Endometrial microvascular endothelial cells (primary cell): ENCODE results near the gene GAGE12H. TPM values are rescaled to one million over a fixed set of nuclear protein-coding genes. Genes with fewer than 3 reads are reported as not detected.
"Not testable (repeated sequence)": the region's sequence is repeated elsewhere in the genome, so short reads cannot be mapped to it uniquely, and the experiment has no call there.

Experiments used
- in situ Hi-C: cut with HindIII; loops from 2 replicates; pipeline ENCODE4 v1.10.0; 2017; ENCODE audit warnings: low sequenced_read_pairs, low pct_unique_long_range_greater_than_20kb; ENCODE audit errors: inconsistent ontology term
- total RNA-seq: library from RNA; depleted of rRNA; stranded (reverse); fragments of >200 nt; gene quantifications from one replicate; pipeline ENCODE4 v1.2.3, GENCODE V29; 2015; ENCODE audit errors: inconsistent ontology term

The GAGE12H gene, protein sequence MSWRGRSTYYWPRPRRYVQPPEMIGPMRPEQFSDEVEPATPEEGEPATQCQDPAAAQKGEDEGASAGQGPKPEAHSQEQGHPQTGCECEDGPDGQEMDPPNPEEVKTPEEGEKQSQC
- total RNA-seq: not detected

DNA sequence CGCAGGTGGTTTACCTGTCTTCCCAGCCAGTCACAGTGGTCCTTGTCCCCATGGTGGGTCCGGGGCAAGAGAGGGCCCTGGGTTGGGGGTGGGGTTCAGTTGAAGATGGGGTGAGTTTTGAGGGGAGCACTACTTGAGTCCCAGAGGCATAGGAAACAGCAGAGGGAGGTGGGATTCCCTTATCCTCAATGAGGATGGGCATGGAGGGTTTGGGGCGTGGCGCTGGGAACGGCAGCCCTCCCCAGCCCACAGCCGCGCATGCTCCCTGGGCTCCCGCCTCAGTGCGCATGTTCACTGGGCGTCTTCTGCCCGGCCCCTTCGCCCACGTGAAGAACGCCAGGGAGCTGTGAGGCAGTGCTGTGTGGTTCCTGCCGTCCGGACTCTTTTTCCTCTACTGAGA is at the start of gene GAGE12H:
Gene GAGE12H (plus strand): TSS at position 301 of the 400 bp plus-strand sequence. CDS start 1,155 bp downstream, outside the sequence.
- in situ Hi-C loops: not testable (repeated sequence)

DNA sequence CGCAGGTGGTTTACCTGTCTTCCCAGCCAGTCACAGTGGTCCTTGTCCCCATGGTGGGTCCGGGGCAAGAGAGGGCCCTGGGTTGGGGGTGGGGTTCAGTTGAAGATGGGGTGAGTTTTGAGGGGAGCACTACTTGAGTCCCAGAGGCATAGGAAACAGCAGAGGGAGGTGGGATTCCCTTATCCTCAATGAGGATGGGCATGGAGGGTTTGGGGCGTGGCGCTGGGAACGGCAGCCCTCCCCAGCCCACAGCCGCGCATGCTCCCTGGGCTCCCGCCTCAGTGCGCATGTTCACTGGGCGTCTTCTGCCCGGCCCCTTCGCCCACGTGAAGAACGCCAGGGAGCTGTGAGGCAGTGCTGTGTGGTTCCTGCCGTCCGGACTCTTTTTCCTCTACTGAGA is 47.9 kb upstream of the GAGE12H start, which contains the start of gene GAGE12C:
Gene GAGE12C (plus strand): TSS at position 301 of the 400 bp plus-strand sequence. CDS start 1,155 bp downstream, outside the sequence.
- in situ Hi-C loops: not testable (repeated sequence)

DNA sequence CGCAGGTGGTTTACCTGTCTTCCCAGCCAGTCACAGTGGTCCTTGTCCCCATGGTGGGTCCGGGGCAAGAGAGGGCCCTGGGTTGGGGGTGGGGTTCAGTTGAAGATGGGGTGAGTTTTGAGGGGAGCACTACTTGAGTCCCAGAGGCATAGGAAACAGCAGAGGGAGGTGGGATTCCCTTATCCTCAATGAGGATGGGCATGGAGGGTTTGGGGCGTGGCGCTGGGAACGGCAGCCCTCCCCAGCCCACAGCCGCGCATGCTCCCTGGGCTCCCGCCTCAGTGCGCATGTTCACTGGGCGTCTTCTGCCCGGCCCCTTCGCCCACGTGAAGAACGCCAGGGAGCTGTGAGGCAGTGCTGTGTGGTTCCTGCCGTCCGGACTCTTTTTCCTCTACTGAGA is 38.3 kb upstream of the GAGE12H start, which contains the start of gene GAGE12D:
Gene GAGE12D (plus strand): TSS at position 301 of the 400 bp plus-strand sequence. CDS start 1,155 bp downstream, outside the sequence.
- in situ Hi-C loops: not testable (repeated sequence)

DNA sequence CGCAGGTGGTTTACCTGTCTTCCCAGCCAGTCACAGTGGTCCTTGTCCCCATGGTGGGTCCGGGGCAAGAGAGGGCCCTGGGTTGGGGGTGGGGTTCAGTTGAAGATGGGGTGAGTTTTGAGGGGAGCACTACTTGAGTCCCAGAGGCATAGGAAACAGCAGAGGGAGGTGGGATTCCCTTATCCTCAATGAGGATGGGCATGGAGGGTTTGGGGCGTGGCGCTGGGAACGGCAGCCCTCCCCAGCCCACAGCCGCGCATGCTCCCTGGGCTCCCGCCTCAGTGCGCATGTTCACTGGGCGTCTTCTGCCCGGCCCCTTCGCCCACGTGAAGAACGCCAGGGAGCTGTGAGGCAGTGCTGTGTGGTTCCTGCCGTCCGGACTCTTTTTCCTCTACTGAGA is 28.8 kb upstream of the GAGE12H start, which contains the start of gene GAGE12E:
Gene GAGE12E (plus strand): TSS at position 301 of the 400 bp plus-strand sequence. CDS start 1,155 bp downstream, outside the sequence.
- in situ Hi-C loops: not testable (repeated sequence)

DNA sequence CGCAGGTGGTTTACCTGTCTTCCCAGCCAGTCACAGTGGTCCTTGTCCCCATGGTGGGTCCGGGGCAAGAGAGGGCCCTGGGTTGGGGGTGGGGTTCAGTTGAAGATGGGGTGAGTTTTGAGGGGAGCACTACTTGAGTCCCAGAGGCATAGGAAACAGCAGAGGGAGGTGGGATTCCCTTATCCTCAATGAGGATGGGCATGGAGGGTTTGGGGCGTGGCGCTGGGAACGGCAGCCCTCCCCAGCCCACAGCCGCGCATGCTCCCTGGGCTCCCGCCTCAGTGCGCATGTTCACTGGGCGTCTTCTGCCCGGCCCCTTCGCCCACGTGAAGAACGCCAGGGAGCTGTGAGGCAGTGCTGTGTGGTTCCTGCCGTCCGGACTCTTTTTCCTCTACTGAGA is 19.2 kb upstream of the GAGE12H start, which contains the start of gene GAGE12F:
Gene GAGE12F (plus strand): TSS at position 301 of the 400 bp plus-strand sequence. CDS start 1,155 bp downstream, outside the sequence.
- in situ Hi-C loops: not testable (repeated sequence)

DNA sequence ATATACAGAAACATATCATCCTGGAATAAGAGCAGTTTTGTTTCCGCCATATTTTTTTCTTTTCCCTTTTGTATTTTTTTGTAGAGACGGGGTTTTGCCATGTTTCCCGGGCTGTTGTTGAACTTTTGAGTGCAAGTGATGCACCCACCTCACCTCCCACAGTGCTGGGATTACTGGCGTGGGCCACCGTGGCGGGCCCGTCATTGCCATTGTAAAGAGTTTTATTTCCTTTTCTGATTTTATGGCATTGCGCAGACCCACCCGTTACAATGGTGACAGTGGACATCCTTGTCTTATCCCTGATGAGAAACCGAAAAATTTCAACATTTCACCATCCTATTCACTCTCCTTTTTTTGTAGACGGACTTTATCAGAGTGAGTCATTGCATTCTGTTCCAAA is 11.0 kb upstream of the GAGE12H start:
- in situ Hi-C loops: not testable (repeated sequence)

DNA sequence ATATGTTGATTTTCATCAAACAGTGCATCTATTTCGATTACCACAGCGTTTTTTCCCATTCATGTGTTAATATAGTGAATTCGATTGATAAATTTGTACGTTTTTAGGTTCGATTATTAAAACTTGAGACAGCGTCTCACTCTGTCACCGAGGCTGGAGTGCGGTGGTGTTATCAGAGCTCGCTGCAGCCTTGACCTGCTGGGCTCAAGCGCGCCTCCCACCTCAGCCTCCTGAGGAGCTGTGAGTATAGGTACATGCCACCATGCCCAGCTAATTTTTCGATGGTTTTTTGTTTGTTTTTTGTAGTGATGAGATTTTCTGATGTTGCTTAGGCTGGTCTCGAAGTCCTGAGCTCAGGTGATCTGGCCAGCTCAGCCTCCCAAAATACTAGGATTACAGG is 10.6 kb upstream of the GAGE12H start:
- in situ Hi-C loops: not testable (repeated sequence)

DNA sequence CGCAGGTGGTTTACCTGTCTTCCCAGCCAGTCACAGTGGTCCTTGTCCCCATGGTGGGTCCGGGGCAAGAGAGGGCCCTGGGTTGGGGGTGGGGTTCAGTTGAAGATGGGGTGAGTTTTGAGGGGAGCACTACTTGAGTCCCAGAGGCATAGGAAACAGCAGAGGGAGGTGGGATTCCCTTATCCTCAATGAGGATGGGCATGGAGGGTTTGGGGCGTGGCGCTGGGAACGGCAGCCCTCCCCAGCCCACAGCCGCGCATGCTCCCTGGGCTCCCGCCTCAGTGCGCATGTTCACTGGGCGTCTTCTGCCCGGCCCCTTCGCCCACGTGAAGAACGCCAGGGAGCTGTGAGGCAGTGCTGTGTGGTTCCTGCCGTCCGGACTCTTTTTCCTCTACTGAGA is 9.6 kb upstream of the GAGE12H start, which contains the start of gene GAGE12G:
Gene GAGE12G (plus strand): TSS at position 301 of the 400 bp plus-strand sequence. CDS start 1,155 bp downstream, outside the sequence.
- in situ Hi-C loops: not testable (repeated sequence)

DNA sequence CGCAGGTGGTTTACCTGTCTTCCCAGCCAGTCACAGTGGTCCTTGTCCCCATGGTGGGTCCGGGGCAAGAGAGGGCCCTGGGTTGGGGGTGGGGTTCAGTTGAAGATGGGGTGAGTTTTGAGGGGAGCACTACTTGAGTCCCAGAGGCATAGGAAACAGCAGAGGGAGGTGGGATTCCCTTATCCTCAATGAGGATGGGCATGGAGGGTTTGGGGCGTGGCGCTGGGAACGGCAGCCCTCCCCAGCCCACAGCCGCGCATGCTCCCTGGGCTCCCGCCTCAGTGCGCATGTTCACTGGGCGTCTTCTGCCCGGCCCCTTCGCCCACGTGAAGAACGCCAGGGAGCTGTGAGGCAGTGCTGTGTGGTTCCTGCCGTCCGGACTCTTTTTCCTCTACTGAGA is 9.4 kb downstream of the GAGE12H start, which contains the start of gene GAGE2A:
Gene GAGE2A (plus strand): TSS at position 301 of the 400 bp plus-strand sequence. CDS start 1,155 bp downstream, outside the sequence.
- in situ Hi-C loops: not testable (repeated sequence)

DNA sequence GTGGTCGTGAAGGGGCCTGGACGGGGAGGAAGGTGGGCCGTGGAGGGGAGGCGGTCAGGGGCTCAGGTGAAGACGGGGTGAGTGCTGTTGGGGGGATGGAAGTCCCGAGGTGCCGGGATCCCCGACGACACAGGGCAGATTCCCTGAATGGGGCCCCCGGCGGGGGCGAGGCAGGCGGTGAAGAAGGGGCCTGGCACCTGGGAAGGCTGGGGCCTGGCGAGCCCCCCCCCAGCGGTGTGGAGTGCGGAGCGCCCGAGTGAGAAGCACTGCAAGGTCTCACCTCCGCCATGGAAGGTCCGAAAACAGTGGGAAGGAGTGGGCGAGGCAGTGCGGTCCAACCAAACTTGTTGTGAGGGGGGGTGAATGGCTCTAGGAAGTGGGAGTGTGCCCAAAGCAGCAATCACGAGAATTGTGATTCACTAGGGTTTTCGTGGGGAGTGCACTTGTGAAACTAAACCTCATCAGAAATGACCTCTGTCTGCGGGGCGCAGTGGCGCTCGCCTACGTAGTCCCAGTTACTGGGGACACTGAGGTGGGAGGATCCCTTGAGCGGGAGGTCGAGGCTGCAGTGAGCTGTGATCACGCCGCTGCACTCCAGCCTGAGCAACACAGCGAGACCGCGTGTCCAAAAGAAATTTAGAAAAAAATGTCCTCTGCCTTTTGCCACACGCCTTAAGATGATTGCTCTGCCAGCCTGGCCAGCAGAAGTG is 10.2 kb downstream of the GAGE12H start:
- in situ Hi-C loops: not testable (repeated sequence)

DNA sequence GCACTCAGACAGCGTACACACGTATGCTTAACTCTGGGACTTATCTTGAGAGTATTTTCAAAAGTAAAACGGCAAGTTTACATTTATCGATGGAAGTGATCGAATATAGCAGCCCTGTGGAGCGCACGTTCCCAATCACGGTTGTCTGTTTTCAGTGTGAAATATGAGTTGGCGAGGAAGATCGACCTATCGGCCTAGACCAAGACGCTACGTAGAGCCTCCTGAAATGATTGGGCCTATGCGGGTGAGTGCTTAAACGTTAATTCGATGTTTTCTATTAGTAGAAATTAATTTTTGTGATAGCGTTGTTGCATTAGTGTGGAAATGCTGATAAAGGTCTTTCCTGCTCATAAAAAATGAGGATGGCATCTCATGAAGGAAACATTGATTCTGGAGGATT is 10.7 kb downstream of the GAGE12H start:
- in situ Hi-C loops: not testable (repeated sequence)

DNA sequence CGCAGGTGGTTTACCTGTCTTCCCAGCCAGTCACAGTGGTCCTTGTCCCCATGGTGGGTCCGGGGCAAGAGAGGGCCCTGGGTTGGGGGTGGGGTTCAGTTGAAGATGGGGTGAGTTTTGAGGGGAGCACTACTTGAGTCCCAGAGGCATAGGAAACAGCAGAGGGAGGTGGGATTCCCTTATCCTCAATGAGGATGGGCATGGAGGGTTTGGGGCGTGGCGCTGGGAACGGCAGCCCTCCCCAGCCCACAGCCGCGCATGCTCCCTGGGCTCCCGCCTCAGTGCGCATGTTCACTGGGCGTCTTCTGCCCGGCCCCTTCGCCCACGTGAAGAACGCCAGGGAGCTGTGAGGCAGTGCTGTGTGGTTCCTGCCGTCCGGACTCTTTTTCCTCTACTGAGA is 19.0 kb downstream of the GAGE12H start, which contains the start of gene GAGE1:
Gene GAGE1 (plus strand): TSS at position 301 of the 400 bp plus-strand sequence. CDS start 1,155 bp downstream, outside the sequence.
- in situ Hi-C loops: not testable (repeated sequence)

DNA sequence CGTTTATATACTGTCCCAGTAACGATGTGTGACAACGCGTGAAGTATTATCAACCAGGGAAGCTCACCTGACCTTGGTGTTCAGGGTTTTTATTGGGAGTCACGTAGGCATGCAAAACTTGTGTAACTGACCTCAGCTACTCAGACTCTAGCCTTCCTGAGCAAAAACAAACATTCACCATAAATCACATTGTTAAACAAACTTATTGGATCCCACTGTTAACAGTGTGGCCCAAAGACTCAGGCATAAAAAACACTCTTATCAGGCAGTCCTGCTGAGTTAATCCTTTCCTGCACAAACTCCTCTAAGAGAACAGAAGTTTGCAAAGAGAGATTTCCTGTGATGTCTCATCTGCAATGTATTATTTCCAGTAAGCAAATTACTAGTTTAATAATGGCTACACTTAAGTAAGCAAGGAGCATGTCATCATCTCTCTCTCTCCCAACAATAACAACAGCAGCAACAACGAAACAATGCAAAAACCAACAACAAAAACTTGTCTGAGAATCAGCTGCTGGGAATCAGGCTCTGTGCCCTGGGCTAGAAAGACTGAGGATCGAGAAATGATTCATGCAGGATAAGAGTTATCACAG is 31.1 kb downstream of the GAGE12H start:
- in situ Hi-C loops: no loop called here

DNA sequence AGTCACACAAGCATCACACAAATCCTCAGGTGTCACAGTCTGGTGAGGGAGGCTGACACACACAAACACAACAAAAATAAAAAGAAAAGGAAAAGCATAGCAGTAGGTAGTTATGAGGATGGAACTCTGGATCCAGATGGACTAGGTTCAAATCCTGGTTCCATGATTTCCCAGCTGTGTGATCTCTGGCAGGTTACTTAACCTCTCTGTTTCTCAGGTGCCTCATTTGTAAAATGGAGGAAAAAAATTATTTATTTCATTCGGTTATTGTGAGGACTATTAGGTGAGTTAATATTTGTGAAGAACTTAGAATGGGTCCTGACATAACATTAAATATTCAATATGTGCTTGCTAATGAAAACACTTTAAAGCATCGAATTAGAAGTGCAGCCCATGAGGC is 38.8 kb downstream of the GAGE12H start:
- in situ Hi-C loops: no loop called here

DNA sequence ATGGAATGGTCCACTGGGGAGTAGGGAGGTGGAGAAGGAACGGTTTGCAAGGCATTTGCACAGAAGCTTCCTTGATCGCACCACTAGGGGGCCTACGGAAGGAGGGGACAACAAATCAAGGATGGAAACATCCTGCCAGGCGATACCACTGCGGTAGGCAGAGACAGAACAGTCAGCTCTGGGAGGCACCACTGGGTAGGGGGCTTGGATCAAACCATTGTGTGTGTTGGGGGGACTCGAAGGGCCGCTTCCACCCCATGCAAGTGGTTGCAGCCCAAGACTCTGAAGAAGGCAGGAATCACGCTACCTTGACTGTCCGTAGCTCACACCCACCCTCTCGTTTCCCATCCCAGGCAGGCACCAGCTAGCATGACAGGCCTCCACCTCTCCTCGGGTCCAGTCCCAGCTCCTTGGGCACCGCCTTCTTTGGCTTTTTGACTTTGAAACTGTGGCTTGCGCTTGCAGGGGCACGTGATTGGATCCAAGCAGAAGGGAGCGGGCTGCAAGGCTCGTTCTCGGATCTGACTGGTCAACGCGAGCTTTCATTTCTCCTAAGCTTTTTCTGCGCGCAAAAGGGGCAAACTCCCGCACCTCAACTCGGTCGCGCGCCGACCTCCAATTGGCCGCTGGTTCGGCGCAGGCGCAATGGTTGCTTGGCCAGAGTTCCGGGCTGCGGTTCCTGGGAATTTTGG is 47.5 kb downstream of the GAGE12H start:
- in situ Hi-C loops: no loop called here
